Measurements from ENCODE around the gene CORO1C. TPM values are rescaled to one million over a fixed set of nuclear protein-coding genes. Genes with fewer than 3 reads are reported as not detected.

The CORO1C gene
- total and polyA plus RNA-seq, 9 of the 15 experiments (the other 6 are each of a cell fraction or from before 2014, with no cell fraction given) = 55.2 to 280 (median 150) TPM

DNA sequence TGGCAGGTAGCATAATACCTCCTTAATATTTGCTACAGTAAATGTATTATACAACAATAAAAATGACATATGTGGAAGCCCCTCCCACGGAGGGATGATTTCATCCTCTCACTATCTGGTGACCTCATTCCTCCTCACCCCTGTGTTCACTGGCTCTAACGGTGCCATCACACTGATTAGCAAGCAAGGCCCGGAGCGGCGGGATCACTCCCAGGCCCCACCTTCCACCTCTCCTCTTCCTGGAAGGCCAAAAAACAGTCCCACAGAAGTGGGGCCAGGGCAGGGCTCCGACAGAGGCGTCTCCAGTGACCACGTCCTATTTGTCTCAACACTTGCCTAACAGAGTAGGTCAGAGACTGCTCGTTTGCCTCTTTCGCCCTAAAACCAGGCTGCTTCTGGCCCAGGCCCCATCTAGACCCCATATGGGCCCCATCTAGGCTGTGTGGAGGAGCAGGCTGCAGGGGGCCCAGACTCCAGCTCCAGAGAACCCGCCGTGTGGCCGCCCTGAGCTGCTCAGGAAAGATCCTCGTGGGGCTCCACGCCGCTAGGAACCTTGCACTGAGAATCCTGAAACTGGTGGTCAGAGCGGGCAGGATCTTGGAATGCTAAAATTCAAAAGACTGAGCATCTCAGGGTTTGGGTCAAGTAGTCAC lies 101.4 kb downstream of the CORO1C start (continued):
- TF ChIP-seq, protein P1, sequence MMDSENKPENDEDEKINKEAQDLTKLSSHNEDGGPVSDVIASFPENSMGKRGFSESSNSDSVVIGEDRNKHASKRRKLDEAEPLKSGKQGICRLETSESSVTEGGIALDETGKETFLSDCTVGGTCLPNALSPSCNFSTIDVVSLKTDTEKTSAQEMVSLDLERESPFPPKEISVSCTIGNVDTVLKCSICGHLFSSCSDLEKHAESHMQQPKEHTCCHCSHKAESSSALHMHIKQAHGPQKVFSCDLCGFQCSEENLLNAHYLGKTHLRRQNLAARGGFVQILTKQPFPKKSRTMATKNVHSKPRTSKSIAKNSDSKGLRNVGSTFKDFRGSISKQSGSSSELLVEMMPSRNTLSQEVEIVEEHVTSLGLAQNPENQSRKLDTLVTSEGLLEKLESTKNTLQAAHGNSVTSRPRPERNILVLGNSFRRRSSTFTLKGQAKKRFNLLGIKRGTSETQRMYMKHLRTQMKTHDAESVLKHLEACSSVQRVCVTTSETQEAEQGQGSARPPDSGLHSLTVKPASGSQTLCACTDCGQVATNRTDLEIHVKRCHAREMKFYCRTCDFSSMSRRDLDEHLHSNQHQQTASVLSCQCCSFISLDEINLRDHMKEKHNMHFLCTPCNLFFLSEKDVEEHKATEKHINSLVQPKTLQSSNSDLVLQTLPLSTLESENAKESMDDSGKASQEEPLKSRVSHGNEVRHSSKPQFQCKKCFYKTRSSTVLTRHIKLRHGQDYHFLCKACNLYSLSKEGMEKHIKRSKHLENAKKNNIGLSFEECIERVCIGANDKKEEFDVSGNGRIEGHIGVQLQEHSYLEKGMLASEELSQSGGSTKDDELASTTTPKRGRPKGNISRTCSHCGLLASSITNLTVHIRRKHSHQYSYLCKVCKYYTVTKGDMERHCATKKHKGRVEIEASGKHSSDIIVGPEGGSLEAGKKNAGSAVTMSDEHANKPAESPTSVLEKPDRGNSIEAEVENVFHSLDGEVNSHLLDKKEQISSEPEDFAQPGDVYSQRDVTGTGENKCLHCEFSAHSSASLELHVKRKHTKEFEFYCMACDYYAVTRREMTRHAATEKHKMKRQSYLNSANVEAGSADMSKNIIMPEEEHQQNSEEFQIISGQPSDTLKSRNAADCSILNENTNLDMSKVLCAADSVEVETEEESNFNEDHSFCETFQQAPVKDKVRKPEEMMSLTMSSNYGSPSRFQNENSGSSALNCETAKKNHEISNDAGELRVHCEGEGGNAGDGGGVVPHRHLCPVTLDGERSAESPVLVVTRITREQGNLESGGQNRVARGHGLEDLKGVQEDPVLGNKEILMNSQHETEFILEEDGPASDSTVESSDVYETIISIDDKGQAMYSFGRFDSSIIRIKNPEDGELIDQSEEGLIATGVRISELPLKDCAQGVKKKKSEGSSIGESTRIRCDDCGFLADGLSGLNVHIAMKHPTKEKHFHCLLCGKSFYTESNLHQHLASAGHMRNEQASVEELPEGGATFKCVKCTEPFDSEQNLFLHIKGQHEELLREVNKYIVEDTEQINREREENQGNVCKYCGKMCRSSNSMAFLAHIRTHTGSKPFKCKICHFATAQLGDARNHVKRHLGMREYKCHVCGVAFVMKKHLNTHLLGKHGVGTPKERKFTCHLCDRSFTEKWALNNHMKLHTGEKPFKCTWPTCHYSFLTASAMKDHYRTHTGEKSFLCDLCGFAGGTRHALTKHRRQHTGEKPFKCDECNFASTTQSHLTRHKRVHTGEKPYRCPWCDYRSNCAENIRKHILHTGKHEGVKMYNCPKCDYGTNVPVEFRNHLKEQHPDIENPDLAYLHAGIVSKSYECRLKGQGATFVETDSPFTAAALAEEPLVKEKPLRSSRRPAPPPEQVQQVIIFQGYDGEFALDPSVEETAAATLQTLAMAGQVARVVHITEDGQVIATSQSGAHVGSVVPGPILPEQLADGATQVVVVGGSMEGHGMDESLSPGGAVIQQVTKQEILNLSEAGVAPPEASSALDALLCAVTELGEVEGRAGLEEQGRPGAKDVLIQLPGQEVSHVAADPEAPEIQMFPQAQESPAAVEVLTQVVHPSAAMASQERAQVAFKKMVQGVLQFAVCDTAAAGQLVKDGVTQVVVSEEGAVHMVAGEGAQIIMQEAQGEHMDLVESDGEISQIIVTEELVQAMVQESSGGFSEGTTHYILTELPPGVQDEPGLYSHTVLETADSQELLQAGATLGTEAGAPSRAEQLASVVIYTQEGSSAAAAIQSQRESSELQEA (IDR thresholded peaks at IDR 0.05; ENCODE audit: low read depth) = no peak
- TF ChIP-seq ZBTB49 (CRISPR knock-in tag; IDR thresholded peaks at IDR 0.05; ENCODE audit: borderline replicate concordance) (0 out of 2 replicates have a peak, but pooled peaks have one; percentile 47), ZBTB1 (CRISPR knock-in tag; IDR thresholded peaks at IDR 0.05; ENCODE audit: borderline replicate concordance, low read depth) (no peak), SUPT5H (IDR thresholded peaks at IDR 0.05) (peak; percentile 88), FOXA3 (CRISPR knock-in tag; conservative IDR thresholded peaks at IDR 0.05 in 1 of 2, IDR thresholded peaks at IDR 0.05 in 1 of 2) (no peak), ZNF384 (IDR thresholded peaks at IDR 0.05; ENCODE audit: low read depth, low read length) (0 out of 2 replicates have a peak, but pooled peaks have one; percentile 22), RBM15 (IDR thresholded peaks at IDR 0.05; ENCODE audit: insufficient read depth, low read length) (no peak), CHD2 (IDR thresholded peaks at IDR 0.05; ENCODE audit: low read depth, low read length) (0 out of 2 replicates have a peak, but pooled peaks have one; percentile 22), SMAD2 (IDR thresholded peaks at IDR 0.05; ENCODE audit: low read depth, low read length) (no peak), DNMT1 (IDR thresholded peaks at IDR 0.05) (no peak), JUND (IDR thresholded peaks at IDR 0.05; ENCODE audit: borderline replicate concordance, low read depth, low read length) (peak; percentile 99), JUND (tag; IDR thresholded peaks at IDR 0.05; ENCODE audit: borderline replicate concordance, low read depth, low read length) (peak; percentile 99), PHF8 (IDR thresholded peaks at IDR 0.05; ENCODE audit: borderline replicate concordance, low read length) (peak; percentile 67; the same call in 1 of the 2 replicates)
- TF ChIP-seq, protein P2, sequence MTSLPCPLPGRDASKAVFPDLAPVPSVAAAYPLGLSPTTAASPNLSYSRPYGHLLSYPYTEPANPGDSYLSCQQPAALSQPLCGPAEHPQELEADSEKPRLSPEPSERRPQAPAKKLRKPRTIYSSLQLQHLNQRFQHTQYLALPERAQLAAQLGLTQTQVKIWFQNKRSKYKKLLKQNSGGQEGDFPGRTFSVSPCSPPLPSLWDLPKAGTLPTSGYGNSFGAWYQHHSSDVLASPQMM (CRISPR knock-in tag; IDR thresholded peaks at IDR 0.05) = no peak
- TF ChIP-seq, protein P3, sequence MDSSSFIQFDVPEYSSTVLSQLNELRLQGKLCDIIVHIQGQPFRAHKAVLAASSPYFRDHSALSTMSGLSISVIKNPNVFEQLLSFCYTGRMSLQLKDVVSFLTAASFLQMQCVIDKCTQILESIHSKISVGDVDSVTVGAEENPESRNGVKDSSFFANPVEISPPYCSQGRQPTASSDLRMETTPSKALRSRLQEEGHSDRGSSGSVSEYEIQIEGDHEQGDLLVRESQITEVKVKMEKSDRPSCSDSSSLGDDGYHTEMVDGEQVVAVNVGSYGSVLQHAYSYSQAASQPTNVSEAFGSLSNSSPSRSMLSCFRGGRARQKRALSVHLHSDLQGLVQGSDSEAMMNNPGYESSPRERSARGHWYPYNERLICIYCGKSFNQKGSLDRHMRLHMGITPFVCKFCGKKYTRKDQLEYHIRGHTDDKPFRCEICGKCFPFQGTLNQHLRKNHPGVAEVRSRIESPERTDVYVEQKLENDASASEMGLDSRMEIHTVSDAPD (CRISPR knock-in tag; IDR thresholded peaks at IDR 0.05) = no peak
